GM18511 (cell line): ENCODE results near the gene ABTB2.
A peak's percentile ranks its signal among the peaks of the same experiment; 100 is the strongest.

Source experiments
- ATAC-seq: cut with Tn5 transposase; IDR thresholded peaks from one replicate; pipeline ENCODE4 v1.9.1; 2021; ENCODE audit warnings: mild to moderate bottlenecking, moderate library complexity; ENCODE audit not compliant: unreplicated experiment

The ABTB2 gene

GRCh38 chr11:34157163-34157562 lies 200.6 kb downstream of the ABTB2 start:
- ATAC-seq: no peak

GRCh38 chr11:34155757-34156062 lies 202.1 kb downstream of the ABTB2 start:
- ATAC-seq: no peak

GRCh38 chr11:34155057-34155756 lies 202.6 kb downstream of the ABTB2 start:
- no peak for ATAC-seq

GRCh38 chr11:34154059-34154875 lies 203.5 kb downstream of the ABTB2 start:
- ATAC-seq: peak; percentile 85

- no peak for ATAC-seq
Measured at GRCh38 chr11:34151916-34152845, 205.6 kb downstream of the ABTB2 start.

- ATAC-seq: no peak
Measured at GRCh38 chr11:34151166-34151565, 206.6 kb downstream of the ABTB2 start.

GRCh38 chr11:34150494-34151151 lies 207.2 kb downstream of the ABTB2 start:
- no peak for ATAC-seq

GRCh38 chr11:34149786-34150185 lies 208.0 kb downstream of the ABTB2 start:
- ATAC-seq: no peak

GRCh38 chr11:34149274-34149673 lies 208.5 kb downstream of the ABTB2 start:
- no peak for ATAC-seq

- ATAC-seq: no peak
Measured at GRCh38 chr11:34148504-34149165, 209.2 kb downstream of the ABTB2 start.

- ATAC-seq: no peak
Measured at GRCh38 chr11:34147581-34147980, 210.2 kb downstream of the ABTB2 start.

- no peak for ATAC-seq
Measured at GRCh38 chr11:34146866-34147265, 210.9 kb downstream of the ABTB2 start.

- no peak for ATAC-seq
Measured at GRCh38 chr11:34146411-34146810, 211.4 kb downstream of the ABTB2 start.

- ATAC-seq: peak; percentile 68
Measured at GRCh38 chr11:34145847-34146381, 211.9 kb downstream of the ABTB2 start.

GRCh38 chr11:34145073-34145472 lies 212.7 kb downstream of the ABTB2 start:
- peak; percentile 70 for ATAC-seq

- ATAC-seq: no peak
Measured at GRCh38 chr11:34143048-34143447, 214.8 kb downstream of the ABTB2 start.

- no peak for ATAC-seq
Measured at GRCh38 chr11:34140149-34140548, 217.7 kb downstream of the ABTB2 start.

- no peak for ATAC-seq
Measured at GRCh38 chr11:34139346-34139745, 218.5 kb downstream of the ABTB2 start.

GRCh38 chr11:34136420-34136819 lies 221.4 kb downstream of the ABTB2 start:
- no peak for ATAC-seq

- no peak for ATAC-seq
Measured at GRCh38 chr11:34135439-34135838, 222.4 kb downstream of the ABTB2 start.
